ENCODE data around the gene GATC.
"Not testable (repeated sequence)": the region's sequence is repeated elsewhere in the genome, so short reads cannot be mapped to it uniquely, and the experiment has no call there.

Gene GATC

GRCh38 chr12:120447992-120448391 is 1.7 kb downstream of the GATC start:
- no peak for DNase-seq (ENCODE audit: low read depth)
- TF ChIP-seq, protein P1, sequence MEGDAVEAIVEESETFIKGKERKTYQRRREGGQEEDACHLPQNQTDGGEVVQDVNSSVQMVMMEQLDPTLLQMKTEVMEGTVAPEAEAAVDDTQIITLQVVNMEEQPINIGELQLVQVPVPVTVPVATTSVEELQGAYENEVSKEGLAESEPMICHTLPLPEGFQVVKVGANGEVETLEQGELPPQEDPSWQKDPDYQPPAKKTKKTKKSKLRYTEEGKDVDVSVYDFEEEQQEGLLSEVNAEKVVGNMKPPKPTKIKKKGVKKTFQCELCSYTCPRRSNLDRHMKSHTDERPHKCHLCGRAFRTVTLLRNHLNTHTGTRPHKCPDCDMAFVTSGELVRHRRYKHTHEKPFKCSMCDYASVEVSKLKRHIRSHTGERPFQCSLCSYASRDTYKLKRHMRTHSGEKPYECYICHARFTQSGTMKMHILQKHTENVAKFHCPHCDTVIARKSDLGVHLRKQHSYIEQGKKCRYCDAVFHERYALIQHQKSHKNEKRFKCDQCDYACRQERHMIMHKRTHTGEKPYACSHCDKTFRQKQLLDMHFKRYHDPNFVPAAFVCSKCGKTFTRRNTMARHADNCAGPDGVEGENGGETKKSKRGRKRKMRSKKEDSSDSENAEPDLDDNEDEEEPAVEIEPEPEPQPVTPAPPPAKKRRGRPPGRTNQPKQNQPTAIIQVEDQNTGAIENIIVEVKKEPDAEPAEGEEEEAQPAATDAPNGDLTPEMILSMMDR (conservative IDR thresholded peaks at IDR 0.05; ENCODE audit: control insufficient read depth, insufficient read depth, low read depth, low read length), result no peak

GRCh38 chr12:120452524-120452923 is 6.3 kb downstream of the GATC start:
- peak; percentile 48 for DNase-seq (ENCODE audit: low read depth)
- H3K4me3 ChIP-seq (ENCODE audit: control insufficient read depth, low read depth, low read length), result not testable (repeated sequence)

More at GRCh38 chr12:120447992-120448391, 1.7 kb downstream of the GATC start:
- no peak overlapping the region for H3K4me3 ChIP-seq (ENCODE audit: control insufficient read depth, low read depth, low read length)

DNA sequence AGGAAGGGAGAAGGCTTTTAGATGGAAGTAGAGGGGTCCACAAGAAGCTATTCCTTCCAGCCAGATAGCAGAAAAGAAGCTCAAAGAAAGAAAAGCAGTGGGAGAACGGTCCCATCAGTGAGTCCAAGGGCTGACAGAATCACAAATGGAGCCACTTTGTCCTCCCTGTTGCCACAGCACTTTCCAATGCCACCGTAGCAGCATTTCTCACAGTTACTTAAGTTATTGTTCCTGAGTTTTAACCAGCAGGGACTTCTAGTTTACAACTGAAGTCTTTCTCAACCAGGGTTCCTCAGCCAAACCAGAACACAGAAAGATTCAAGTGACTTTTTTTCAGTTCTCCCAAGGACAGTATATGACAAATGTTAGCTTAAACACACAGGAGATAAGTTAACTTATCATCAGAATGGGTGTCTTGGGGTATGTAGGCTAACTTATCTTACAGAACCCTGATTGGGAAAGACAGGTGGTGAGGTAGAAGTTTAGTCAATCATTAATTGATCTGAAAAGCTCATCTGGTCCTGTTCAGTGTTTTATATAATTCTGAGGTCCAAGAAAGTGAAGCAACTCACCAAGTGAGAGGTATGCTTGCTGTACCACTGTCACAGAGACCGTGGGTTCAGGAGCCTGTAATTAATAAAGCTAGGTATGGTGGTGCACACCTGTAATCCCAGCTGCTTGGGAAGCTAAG is 7.0 kb downstream of the GATC start:
- no peak overlapping the region for H3K4me3 ChIP-seq (ENCODE audit: control insufficient read depth, low read depth, low read length)
- TF ChIP-seq, protein P1 (conservative IDR thresholded peaks at IDR 0.05; ENCODE audit: control insufficient read depth, insufficient read depth, low read depth, low read length), result no peak
- DNase-seq (ENCODE audit: low read depth), result no peak

DNA sequence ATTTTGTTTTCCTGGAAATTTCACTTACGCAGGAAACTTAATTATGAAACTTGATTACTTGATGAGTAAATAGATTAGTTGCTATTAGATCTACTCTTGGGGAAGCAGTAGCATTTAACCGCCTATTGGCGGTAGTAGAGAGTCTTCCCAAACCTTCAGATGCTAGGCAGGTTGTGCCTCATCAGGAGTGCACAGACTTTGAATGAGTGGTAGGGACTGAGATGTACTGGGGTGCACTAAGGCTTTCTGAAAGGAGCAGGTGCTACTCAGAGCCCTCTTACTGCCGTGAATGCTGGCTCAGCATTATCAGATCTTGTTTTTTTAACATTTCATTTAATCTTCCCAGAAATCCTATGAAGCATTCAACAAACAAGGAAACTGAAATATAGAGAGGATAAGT is 7.7 kb downstream of the GATC start:
- TF ChIP-seq, protein P1 (conservative IDR thresholded peaks at IDR 0.05; ENCODE audit: control insufficient read depth, insufficient read depth, low read depth, low read length), result peak; percentile 84
- no peak overlapping the region for H3K4me3 ChIP-seq (ENCODE audit: control insufficient read depth, low read depth, low read length)
- peak; percentile 44 for DNase-seq (ENCODE audit: low read depth)

DNA sequence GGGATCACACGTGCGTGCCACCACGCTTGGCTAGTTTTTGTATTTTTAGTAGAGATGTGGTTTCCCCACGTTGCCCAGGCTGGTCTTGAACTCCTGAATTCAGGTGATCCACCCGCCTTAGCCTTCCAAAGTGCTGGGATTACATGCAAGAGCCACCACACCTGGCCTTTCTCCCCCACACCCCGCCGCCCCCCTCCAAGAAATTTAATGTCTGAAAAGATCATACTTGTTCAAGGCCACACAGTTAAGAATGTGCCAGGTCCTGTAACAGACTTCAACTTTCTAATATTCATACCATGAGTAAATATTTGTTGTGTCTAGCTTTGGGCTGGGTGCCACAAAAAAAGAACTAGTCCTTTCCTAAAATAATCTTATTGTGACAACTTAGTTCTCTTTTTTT is 9.1 kb downstream of the GATC start:
- no peak for DNase-seq (ENCODE audit: low read depth)
- H3K4me3 ChIP-seq (ENCODE audit: control insufficient read depth, low read depth, low read length), result no peak overlapping the region
- TF ChIP-seq, protein P1 (conservative IDR thresholded peaks at IDR 0.05; ENCODE audit: control insufficient read depth, insufficient read depth, low read depth, low read length), result no peak

GRCh38 chr12:120457133-120457532 is 10.9 kb downstream of the GATC start:
- DNase-seq (ENCODE audit: low read depth), result no peak
- TF ChIP-seq, protein P1 (conservative IDR thresholded peaks at IDR 0.05; ENCODE audit: control insufficient read depth, insufficient read depth, low read depth, low read length), result peak; percentile 39
- no peak overlapping the region for H3K4me3 ChIP-seq (ENCODE audit: control insufficient read depth, low read depth, low read length)

DNA sequence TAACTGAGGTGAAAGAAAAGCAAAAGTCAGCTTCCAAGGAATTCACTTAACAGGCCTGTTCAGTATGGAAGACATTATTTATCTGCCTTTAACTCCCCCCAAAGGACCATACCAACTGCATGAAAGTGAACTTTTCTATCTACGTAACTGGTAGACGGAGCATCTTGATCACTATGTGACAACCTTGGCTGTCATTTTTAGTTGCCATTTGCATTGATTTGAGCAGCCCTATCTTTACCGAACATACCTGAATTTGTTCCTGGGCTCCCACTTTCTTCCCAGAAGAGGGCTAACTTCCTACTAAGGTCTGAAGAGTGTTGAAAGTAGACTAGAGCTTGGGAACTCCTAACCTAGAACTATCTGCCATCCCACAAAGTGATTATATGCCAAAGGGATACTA is 13.9 kb downstream of the GATC start:
- DNase-seq (ENCODE audit: low read depth), result no peak
- H3K4me3 ChIP-seq (ENCODE audit: control insufficient read depth, low read depth, low read length), result no peak overlapping the region
- TF ChIP-seq, protein P1 (conservative IDR thresholded peaks at IDR 0.05; ENCODE audit: control insufficient read depth, insufficient read depth, low read depth, low read length), result no peak
